ENCODE results near the gene CCM2.
"Not testable (repeated sequence)": the region's sequence is repeated elsewhere in the genome, so short reads cannot be mapped to it uniquely, and the experiment has no call there.

CCM2 gene

DNA sequence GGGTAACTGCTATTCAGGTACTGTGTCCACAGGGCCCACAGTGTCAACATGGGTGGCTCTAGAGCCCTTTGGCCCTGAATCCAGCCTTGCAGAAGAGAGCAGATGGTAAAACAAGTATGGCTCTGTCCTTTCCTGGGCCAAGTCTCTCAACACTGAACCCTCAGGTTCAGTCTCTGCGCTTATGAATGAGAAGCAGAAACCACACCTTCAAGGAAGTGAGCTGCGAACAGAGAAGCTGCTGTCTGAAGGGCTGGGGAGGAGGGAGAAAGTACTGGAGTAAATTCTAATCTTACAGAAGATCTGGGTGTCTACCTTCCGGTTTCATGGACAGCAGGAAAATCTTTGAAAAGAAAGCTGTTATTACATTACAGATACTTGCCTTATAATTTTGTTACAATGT is 107.4 kb downstream of the CCM2 start:
- DNase-seq = no peak

- no peak for DNase-seq
Observed at GRCh38 chr7:45108863-45109262, 108.9 kb downstream of the CCM2 start.

DNA sequence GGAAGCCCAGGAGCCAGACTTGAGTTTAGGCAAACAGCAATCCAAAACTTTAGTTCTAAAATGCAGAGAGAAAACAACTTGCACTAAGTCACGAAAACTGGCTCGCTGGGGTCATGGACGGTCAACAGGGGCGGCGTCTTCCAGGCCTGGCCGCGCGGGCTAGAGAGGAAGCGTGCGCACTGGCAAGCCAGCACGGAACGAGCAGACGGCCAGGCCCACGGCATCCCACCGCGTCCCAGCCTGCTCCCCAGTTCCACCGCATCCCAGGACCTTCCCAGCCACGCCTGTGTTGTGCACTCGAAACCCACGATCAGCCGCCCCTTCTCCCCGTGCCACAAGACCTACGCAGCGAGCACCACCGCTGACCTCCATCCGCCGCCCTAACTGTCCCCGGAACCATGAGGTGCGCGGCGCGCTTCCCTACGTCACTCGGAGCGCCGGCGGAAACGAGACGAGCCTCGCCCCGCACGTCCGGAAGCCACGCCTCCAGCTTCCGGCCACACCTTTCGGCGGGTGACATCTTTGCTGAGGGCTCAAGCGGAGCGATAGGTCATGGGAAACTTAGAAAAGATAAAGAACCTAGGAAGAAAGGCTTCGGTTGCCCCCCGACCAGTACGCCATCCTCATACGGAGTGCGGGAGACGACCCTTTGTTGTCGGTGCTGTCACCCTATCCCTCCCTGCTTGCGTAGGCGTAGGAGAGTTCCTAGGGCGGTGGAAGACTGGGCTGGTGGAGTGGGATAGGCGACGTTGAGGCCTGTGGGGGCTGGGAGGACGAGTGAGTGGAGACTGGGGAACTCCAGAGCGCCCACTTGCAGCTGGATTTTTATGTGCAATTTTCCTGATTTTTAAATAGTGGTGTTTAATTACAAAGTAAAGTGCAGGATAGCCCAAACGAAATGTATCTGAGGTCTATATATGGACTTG is 111.6 kb downstream of the CCM2 start, which contains the start of gene TBRG4:
TBRG4 (minus strand) TSS at position 400 of the 926 bp plus-strand sequence. CDS start 2,460 bp downstream, outside the sequence.
- peak; percentile 64 for DNase-seq

DNA sequence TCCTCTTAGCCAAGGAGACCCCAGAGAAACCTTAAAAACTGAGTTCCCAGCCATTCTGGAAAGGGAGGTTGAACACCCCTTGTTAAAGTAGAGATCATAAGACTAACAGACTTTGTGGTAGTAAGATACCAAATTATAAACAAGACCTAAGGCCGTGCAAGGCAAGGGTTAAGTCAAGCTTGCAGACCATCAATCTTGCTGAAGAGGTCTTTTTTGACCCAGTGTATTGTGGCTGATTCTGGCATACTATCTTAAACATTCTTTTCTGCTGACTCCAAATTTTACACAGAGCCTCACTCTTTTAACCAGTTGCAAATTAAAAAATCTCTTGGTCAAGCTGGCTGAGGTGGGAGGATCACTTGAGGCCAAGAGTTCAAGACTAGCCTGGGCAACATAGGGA is 112.6 kb downstream of the CCM2 start:
- DNase-seq = no peak

GRCh38 chr7:45114257-45114656 is 114.3 kb downstream of the CCM2 start:
- not testable (repeated sequence) for DNase-seq

- DNase-seq = no peak
Observed at GRCh38 chr7:45114926-45115325, 114.9 kb downstream of the CCM2 start.

- DNase-seq = no peak
Observed at GRCh38 chr7:45116048-45116447, 116.0 kb downstream of the CCM2 start.

DNA sequence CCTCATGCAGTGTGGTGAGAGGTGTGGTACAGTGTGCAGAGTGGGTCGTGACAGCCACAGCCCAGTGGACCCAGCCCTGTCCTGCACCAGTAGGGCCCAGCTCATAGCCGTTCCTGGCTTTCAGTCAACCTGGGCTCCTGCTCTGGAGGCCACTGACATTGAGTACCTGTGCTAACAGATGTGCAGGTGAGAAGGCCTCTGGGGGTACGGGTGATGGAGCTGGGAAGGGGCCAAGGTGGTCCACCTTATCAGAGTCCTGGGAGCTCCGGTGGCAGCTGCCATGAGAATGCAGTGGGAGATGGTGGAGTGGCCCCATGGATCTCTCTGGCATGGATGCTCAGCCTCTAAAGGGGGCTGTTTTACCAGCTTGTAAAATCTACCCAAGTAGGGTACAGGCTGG is 117.6 kb downstream of the CCM2 start:
- DNase-seq = no peak

GRCh38 chr7:45118292-45118691 is 118.3 kb downstream of the CCM2 start:
- no peak for DNase-seq

GRCh38 chr7:45118889-45119331 is 118.9 kb downstream of the CCM2 start:
- no peak for DNase-seq

- DNase-seq = no peak
Observed at GRCh38 chr7:45119550-45119949, 119.5 kb downstream of the CCM2 start.

GRCh38 chr7:45122975-45123860 is 123.2 kb downstream of the CCM2 start:
- DNase-seq = no peak

DNA sequence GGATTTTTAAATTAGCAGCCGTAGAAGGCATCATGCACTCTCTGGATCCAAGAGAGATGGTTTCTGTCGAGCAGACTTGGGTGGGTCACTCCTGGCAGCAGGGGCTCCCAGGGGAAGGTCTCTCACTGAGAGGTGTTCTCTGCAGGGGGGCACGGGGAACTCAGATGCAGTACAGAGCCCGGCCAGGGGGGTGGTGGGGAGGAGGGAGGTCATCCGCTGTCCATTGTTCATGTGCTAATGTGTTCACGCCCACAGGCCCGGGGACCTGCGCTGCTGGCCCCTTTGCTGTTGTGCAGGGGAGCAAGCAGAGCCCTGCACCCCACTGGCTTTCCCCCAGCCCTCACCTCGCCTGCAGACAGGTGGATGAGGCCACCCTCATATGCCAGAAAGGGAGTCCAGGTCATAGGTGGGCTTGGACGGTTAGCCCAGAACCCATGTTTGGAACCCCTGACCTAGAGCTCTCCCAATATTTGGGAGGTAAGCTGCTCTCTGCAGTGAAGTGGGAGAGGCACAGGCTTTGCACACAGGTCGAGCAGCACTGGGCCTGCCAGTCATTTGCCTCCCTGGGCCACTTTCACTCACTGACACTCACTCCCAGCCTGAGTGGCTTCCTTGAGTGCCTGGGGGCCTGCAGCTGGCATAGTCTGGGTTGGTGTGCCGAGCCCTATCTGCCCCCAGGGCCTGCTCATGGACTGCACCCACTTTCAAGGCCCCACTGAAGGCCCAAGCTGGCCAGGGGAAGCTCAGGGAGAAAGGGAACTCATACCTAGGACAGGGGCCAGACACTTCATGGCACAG is 124.1 kb downstream of the CCM2 start:
- DNase-seq = no peak

DNA sequence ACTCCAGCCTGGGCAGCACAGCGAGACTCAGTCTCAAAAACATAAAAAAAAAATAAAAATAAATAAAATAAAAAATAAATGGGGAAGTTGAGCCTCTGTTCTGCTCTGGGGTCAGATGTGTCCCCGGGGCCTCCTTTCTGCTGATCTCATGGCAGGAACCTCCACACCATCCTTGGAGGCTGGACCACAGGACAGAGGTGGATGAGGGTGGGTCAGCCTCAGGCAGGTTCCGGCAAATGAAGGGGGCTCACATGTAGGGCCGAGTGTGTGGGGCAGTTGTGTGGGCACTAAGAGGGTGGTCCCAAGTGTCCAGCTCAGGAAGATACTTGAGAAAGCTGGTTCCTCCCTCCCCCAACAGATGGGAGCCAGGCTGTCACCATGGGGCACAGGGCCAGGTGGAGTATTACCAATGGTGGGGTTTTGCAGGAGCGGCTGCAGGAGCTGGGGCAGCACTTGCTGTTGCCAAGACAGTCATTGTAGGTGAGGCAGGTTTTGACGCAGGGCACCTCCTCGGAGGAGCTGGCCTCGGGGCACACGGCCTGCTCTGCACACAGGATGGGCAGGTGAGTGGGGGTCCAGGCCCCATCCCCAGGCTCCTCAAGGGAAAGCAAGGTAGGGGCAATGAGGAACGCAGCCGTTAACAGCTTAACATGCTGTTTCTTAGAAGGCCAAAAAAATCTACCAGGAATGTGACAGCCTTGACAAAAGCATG is 125.3 kb downstream of the CCM2 start:
- DNase-seq = no peak
